ENCODE measurements around the gene CHRNE.

Gene CHRNE

GRCh38 chr17:4934173-4934979, 31.5 kb upstream of the CHRNE start:
- Histone ChIP-seq H2AK5ac (ENCODE audit: low read length, severe bottlenecking) (peak overlapping the region; percentile 45), H3K4me3 (ENCODE audit: insufficient read depth in 1 of 2, low read depth in 1 of 2, low read length in 2 of 2) (peak overlapping the region in 1 of 2 experiments; percentile 59), H2AFZ (ENCODE audit: low read depth, low read length) (peak overlapping the region; percentile 60), H3K4me1 (ENCODE audit: control insufficient read depth, insufficient read depth, low read depth, low read length) (peaks cover 25% of the 10 kb centered on the region), H3K9me3 (ENCODE audit: control insufficient read depth, low read length) (no peaks in the 10 kb centered on the region), H3K18ac (ENCODE audit: low read depth in 1 of 2, low read length in 2 of 2) (peak overlapping the region in 1 of 2 experiments; percentile 37), H3K14ac (ENCODE audit: low read length in 2 of 2) (peak overlapping the region in 1 of 2 experiments; percentile 68), H3K23ac (ENCODE audit: low read length in 2 of 2) (no peak overlapping the region), H4K8ac (ENCODE audit: low read length) (peak overlapping the region; percentile 94), H3K27me3 (ENCODE audit: control insufficient read depth in 1 of 2, insufficient read depth in 1 of 2, low read length in 2 of 2) (no peaks in the 10 kb centered on the region), H2BK5ac (ENCODE audit: low read depth, low read length, poor library complexity, severe bottlenecking) (no peak overlapping the region), H2BK120ac (ENCODE audit: low read depth, low read length) (no peak overlapping the region), H3K4ac (ENCODE audit: low read depth in 1 of 2, low read length in 2 of 2) (peak overlapping the region in 1 of 2 experiments; percentile 13), H3K79me1 (replicated peaks; ENCODE audit: low read length, poor library complexity, severe bottlenecking) (peaks cover 31% of the 10 kb centered on the region), H3K4me2 (ENCODE audit: low read length, poor library complexity, severe bottlenecking) (peak overlapping the region; percentile 38), H3K27ac (ENCODE audit: low read length, poor library complexity, severe bottlenecking) (peak overlapping the region; percentile 24), H4K91ac (ENCODE audit: low read length) (peak overlapping the region; percentile 81), H2BK15ac (ENCODE audit: low read depth, poor library complexity, severe bottlenecking) (no peak overlapping the region), H3K9ac (ENCODE audit: low read length) (peak overlapping the region; percentile 71), H3K36me3 (ENCODE audit: control insufficient read depth in 1 of 2, insufficient read depth in 2 of 2, low read depth in 1 of 2, low read length in 2 of 2) (peaks cover 42 to 50% of the 10 kb centered on the region in 2 experiments), H2BK12ac (ENCODE audit: low read length in 2 of 2) (no peak overlapping the region)
- peak; percentile 65 for DNase-seq
- WGBS: 54% methylated on average over 13 of the region's 14 CpGs

DNA sequence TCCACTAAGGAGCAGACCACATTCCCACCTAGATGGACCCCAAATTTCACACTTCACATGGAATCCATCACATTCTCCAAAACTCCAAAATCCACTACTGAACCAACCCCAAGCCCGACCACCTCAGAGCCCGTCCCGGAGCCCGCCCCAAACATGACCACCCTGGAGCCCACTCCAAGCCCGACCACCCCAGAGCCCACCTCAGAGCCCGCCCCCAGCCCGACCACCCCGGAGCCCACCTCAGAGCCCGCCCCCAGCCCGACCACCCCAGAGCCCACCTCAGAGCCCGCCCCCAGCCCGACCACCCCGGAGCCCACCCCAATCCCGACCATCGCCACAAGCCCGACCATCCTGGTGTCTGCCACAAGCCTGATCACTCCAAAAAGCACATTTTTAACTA, 30.7 kb upstream of the CHRNE start:
- Histone ChIP-seq H2BK15ac (ENCODE audit: low read depth, poor library complexity, severe bottlenecking) (no peak overlapping the region), H3K23ac (ENCODE audit: low read length in 2 of 2) (no peak overlapping the region), H3K4me1 (ENCODE audit: control insufficient read depth, insufficient read depth, low read depth, low read length) (peaks cover 20% of the 10 kb centered on the region), H2BK12ac (ENCODE audit: low read length in 2 of 2) (no peak overlapping the region), H2BK5ac (ENCODE audit: low read depth, low read length, poor library complexity, severe bottlenecking) (no peak overlapping the region), H3K14ac (ENCODE audit: low read length in 2 of 2) (no peak overlapping the region), H3K79me1 (replicated peaks; ENCODE audit: low read length, poor library complexity, severe bottlenecking) (peaks cover 27% of the 10 kb centered on the region), H3K27ac (ENCODE audit: low read length, poor library complexity, severe bottlenecking) (no peak overlapping the region), H4K8ac (ENCODE audit: low read length) (peak overlapping the region; percentile 94), H3K36me3 (ENCODE audit: control insufficient read depth in 1 of 2, insufficient read depth in 2 of 2, low read depth in 1 of 2, low read length in 2 of 2) (peaks cover 45 to 51% of the 10 kb centered on the region in 2 experiments), H2AFZ (ENCODE audit: low read depth, low read length) (no peak overlapping the region), H3K9ac (ENCODE audit: low read length) (peak overlapping the region; percentile 71), H4K91ac (ENCODE audit: low read length) (no peak overlapping the region), H3K4me3 (ENCODE audit: insufficient read depth in 1 of 2, low read depth in 1 of 2, low read length in 2 of 2) (peak overlapping the region in 1 of 2 experiments; percentile 59), H2BK120ac (ENCODE audit: low read depth, low read length) (peak overlapping the region; percentile 8), H3K27me3 (ENCODE audit: control insufficient read depth in 1 of 2, insufficient read depth in 1 of 2, low read length in 2 of 2) (no peaks in the 10 kb centered on the region), H3K4me2 (ENCODE audit: low read length, poor library complexity, severe bottlenecking) (no peak overlapping the region), H2AK5ac (ENCODE audit: low read length, severe bottlenecking) (peak overlapping the region; percentile 45), H3K18ac (ENCODE audit: low read depth in 1 of 2, low read length in 2 of 2) (no peak overlapping the region), H3K4ac (ENCODE audit: low read depth in 1 of 2, low read length in 2 of 2) (no peak overlapping the region), H3K9me3 (ENCODE audit: control insufficient read depth, low read length) (no peaks in the 10 kb centered on the region)
- no peak for DNase-seq
- 95% methylated on average over 15 of the region's 16 CpGs for WGBS

DNA sequence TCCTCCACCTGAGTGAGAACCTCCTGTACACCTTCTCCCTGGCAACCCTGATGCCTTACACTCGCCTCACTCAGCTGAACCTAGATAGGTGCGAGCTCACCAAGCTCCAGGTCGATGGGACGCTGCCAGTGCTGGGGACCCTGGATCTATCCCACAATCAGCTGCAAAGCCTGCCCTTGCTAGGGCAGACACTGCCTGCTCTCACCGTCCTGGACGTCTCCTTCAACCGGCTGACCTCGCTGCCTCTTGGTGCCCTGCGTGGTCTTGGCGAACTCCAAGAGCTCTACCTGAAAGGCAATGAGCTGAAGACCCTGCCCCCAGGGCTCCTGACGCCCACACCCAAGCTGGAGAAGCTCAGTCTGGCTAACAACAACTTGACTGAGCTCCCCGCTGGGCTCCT, 29.9 kb upstream of the CHRNE start:
- peaks cover 11% of the 10 kb centered on the region for H3K4me1 ChIP-seq (ENCODE audit: control insufficient read depth, insufficient read depth, low read depth, low read length)
- H2BK15ac ChIP-seq (ENCODE audit: low read depth, poor library complexity, severe bottlenecking): no peak overlapping the region
- no peak overlapping the region for H3K9ac ChIP-seq (ENCODE audit: low read length)
- H3K79me1 ChIP-seq (replicated peaks; ENCODE audit: low read length, poor library complexity, severe bottlenecking): peaks cover 19% of the 10 kb centered on the region
- H2BK12ac ChIP-seq (ENCODE audit: low read length in 2 of 2): no peak overlapping the region
- no peak overlapping the region for H3K23ac ChIP-seq (ENCODE audit: low read length in 2 of 2)
- peaks cover 36 to 44% of the 10 kb centered on the region in 2 experiments for H3K36me3 ChIP-seq (ENCODE audit: control insufficient read depth in 1 of 2, insufficient read depth in 2 of 2, low read depth in 1 of 2, low read length in 2 of 2)
- H2AK5ac ChIP-seq (ENCODE audit: low read length, severe bottlenecking): no peak overlapping the region
- no peaks in the 10 kb centered on the region for H3K27me3 ChIP-seq (ENCODE audit: control insufficient read depth in 1 of 2, insufficient read depth in 1 of 2, low read length in 2 of 2)
- peak overlapping the region; percentile 18 for H4K91ac ChIP-seq (ENCODE audit: low read length)
- H2BK120ac ChIP-seq (ENCODE audit: low read depth, low read length): no peak overlapping the region
- no peak overlapping the region for H4K8ac ChIP-seq (ENCODE audit: low read length)
- H3K4ac ChIP-seq (ENCODE audit: low read depth in 1 of 2, low read length in 2 of 2): peak overlapping the region in 1 of 2 experiments; percentile 53
- 94% methylated on average over 12 of the region's 12 CpGs for WGBS
- H3K9me3 ChIP-seq (ENCODE audit: control insufficient read depth, low read length): no peaks in the 10 kb centered on the region
- no peak for DNase-seq
- H3K27ac ChIP-seq (ENCODE audit: low read length, poor library complexity, severe bottlenecking): no peak overlapping the region
- H3K4me3 ChIP-seq (ENCODE audit: insufficient read depth in 1 of 2, low read depth in 1 of 2, low read length in 2 of 2): no peak overlapping the region
- no peak overlapping the region for H3K4me2 ChIP-seq (ENCODE audit: low read length, poor library complexity, severe bottlenecking)
- no peak overlapping the region for H2AFZ ChIP-seq (ENCODE audit: low read depth, low read length)
- H3K14ac ChIP-seq (ENCODE audit: low read length in 2 of 2): no peak overlapping the region
- H2BK5ac ChIP-seq (ENCODE audit: low read depth, low read length, poor library complexity, severe bottlenecking): no peak overlapping the region
- H3K18ac ChIP-seq (ENCODE audit: low read depth in 1 of 2, low read length in 2 of 2): no peak overlapping the region

- no peak within 1 kb of the TSS for H2AFZ ChIP-seq (ENCODE audit: low read depth, low read length)
- H2BK12ac ChIP-seq (ENCODE audit: low read length in 2 of 2): no peak within 1 kb of the TSS
- H3K4me2 ChIP-seq (ENCODE audit: low read length, poor library complexity, severe bottlenecking): no peak within 1 kb of the TSS
- H4K91ac ChIP-seq (ENCODE audit: low read length): peak within 1 kb of the TSS; percentile 18
- H3K4ac ChIP-seq (ENCODE audit: low read depth in 1 of 2, low read length in 2 of 2): peak within 1 kb of the TSS in 1 of 2 experiments; percentile 53
- H4K8ac ChIP-seq (ENCODE audit: low read length): no peak within 1 kb of the TSS
- H3K27me3 ChIP-seq (ENCODE audit: control insufficient read depth in 1 of 2, insufficient read depth in 1 of 2, low read length in 2 of 2): no peaks in the 10 kb centered on the region
- H2BK5ac ChIP-seq (ENCODE audit: low read depth, low read length, poor library complexity, severe bottlenecking): no peak within 1 kb of the TSS
- no peaks in the 10 kb centered on the region for H3K9me3 ChIP-seq (ENCODE audit: control insufficient read depth, low read length)
- no peak within 1 kb of the TSS for H3K18ac ChIP-seq (ENCODE audit: low read depth in 1 of 2, low read length in 2 of 2)
- peaks cover 13% of the 10 kb centered on the region for H3K79me1 ChIP-seq (replicated peaks; ENCODE audit: low read length, poor library complexity, severe bottlenecking)
- H3K9ac ChIP-seq (ENCODE audit: low read length): no peak within 1 kb of the TSS
- WGBS: 99% methylated on average over 14 of the region's 14 CpGs
- no peak within 1 kb of the TSS for H2AK5ac ChIP-seq (ENCODE audit: low read length, severe bottlenecking)
- no peak within 1 kb of the TSS for H3K14ac ChIP-seq (ENCODE audit: low read length in 2 of 2)
- no peak within 1 kb of the TSS for H2BK120ac ChIP-seq (ENCODE audit: low read depth, low read length)
- DNase-seq: no peak
- no peak within 1 kb of the TSS for H3K23ac ChIP-seq (ENCODE audit: low read length in 2 of 2)
- H3K4me3 ChIP-seq (ENCODE audit: insufficient read depth in 1 of 2, low read depth in 1 of 2, low read length in 2 of 2): no peak within 1 kb of the TSS
- H3K36me3 ChIP-seq (ENCODE audit: control insufficient read depth in 1 of 2, insufficient read depth in 2 of 2, low read depth in 1 of 2, low read length in 2 of 2): peaks cover 28 to 36% of the 10 kb centered on the region in 2 experiments
- no peak within 1 kb of the TSS for H3K27ac ChIP-seq (ENCODE audit: low read length, poor library complexity, severe bottlenecking)
- H2BK15ac ChIP-seq (ENCODE audit: low read depth, poor library complexity, severe bottlenecking): no peak within 1 kb of the TSS
- peaks cover 11% of the 10 kb centered on the region for H3K4me1 ChIP-seq (ENCODE audit: control insufficient read depth, insufficient read depth, low read depth, low read length)
Observed at GRCh38 chr17:4931963-4932362, 29.1 kb upstream of the CHRNE start, which contains the start of gene GP1BA. Gene GP1BA (plus strand): TSS chr17:4932277. CDS start chr17:4932605, 328 bp downstream.
